GM06990 (cell line): ENCODE results near the gene GMPR.
A peak's percentile ranks its signal among the peaks of the same experiment; 100 is the strongest.

Experiments
- DNase-seq: peaks from one replicate; pipeline ENCODE4 v3.0.0-alpha.2; 2011; ENCODE audit not compliant: insufficient read length; ENCODE audit errors: extremely low read depth
- H3K27me3 ChIP-seq: replicated peaks from 2 replicates; pipeline ENCODE4 v1.6.0; 2011; ENCODE audit warnings: low read length; ENCODE audit not compliant: control insufficient read depth, insufficient read depth
- H3K36me3 ChIP-seq: 2 replicates; pipeline ENCODE4 v1.5.1; 2011; ENCODE audit warnings: low read length; ENCODE audit not compliant: control insufficient read depth, insufficient read depth
- H3K4me3 ChIP-seq: replicated peaks from 2 replicates; pipeline ENCODE4 v1.5.1; 2011; ENCODE audit warnings: low read depth, mild to moderate bottlenecking, control low read depth, low read length
- TF ChIP-seq, protein P1 (sequence below): IDR thresholded peaks from 2 replicates; pipeline ENCODE4 v1.5.1; 2011; ENCODE audit warnings: low read length, control low read depth, mild to moderate bottlenecking, inconsistent platforms; ENCODE audit not compliant: insufficient read depth, poor library complexity, severe bottlenecking

GMPR gene

DNA sequence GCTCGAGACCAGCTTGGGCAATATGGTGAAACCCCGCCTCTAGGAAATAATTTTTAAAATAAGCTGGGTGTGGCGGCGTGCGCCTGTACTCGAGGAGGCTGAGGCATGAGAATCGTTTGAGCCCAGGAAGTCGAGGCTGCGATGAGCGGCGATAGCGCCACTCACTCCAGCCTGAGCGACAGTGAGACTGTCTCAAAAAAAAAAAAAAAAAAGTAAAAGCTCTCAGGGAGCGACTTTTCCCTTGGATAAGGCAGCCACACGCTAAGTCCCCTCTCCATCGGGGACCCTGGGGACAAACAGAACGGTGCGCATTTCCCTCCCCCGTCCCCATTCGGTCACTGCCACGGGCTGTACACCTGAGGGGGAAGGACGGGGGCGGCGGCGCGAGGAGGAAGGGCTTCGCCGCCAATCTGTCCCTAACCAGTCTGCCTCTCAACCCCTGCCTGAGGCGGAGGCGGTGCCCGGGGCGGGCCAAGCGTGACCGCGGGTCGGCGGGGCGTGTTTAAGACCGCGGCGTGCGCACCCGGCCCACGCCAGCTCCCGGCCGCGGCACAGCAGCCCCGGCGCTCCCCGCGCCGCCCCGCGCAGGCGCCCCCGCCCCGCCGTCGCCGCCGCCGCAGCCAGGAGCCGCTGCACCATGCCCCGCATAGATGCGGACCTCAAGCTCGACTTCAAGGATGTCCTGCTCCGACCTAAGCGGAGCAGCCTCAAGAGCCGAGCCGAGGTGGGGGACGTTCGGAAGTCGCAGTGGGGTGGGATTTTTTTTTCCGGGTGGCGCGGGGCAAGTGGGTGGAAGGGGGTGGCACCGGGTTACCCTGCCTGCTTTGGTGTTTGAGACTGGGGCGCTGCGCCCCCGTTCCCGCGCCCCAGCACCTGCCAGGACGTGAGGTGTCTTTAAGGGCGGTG is at the start of gene GMPR:
TSS of gene GMPR (plus strand) at position 531 of the 906 bp plus-strand sequence. CDS start at position 638, 107 bp downstream.
- no peaks in the 10 kb centered on the region for H3K27me3 ChIP-seq
- peak within 1 kb of the TSS; percentile 58 for H3K4me3 ChIP-seq
- TF ChIP-seq, protein P1, sequence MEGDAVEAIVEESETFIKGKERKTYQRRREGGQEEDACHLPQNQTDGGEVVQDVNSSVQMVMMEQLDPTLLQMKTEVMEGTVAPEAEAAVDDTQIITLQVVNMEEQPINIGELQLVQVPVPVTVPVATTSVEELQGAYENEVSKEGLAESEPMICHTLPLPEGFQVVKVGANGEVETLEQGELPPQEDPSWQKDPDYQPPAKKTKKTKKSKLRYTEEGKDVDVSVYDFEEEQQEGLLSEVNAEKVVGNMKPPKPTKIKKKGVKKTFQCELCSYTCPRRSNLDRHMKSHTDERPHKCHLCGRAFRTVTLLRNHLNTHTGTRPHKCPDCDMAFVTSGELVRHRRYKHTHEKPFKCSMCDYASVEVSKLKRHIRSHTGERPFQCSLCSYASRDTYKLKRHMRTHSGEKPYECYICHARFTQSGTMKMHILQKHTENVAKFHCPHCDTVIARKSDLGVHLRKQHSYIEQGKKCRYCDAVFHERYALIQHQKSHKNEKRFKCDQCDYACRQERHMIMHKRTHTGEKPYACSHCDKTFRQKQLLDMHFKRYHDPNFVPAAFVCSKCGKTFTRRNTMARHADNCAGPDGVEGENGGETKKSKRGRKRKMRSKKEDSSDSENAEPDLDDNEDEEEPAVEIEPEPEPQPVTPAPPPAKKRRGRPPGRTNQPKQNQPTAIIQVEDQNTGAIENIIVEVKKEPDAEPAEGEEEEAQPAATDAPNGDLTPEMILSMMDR: no peak
- DNase-seq: peak; percentile 79
- no peaks in the 10 kb centered on the region for H3K36me3 ChIP-seq

DNA sequence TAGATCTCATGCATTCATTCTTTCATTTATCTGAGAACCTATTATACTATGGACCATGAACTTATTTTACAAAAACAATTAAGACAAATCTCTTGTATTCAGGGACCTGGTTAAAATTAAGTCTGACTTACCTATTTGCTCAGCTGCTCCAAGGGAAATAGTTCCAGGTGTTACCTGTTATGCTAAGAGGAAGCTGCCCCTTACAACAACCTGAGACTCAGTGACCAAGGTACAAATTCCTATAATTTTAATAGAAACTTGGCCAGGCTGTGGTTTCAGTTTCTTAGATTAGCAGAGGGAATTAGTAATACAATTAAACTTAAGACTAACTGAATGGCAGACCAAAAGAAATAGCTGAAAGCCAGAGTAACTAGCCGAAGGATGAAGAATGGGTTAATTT is 48.2 kb upstream of the GMPR start:
- Histone ChIP-seq H3K36me3 (no peaks in the 10 kb centered on the region), H3K4me3 (no peak overlapping the region), H3K27me3 (no peaks in the 10 kb centered on the region)
- TF ChIP-seq, protein P1: no peak
- no peak for DNase-seq

DNA sequence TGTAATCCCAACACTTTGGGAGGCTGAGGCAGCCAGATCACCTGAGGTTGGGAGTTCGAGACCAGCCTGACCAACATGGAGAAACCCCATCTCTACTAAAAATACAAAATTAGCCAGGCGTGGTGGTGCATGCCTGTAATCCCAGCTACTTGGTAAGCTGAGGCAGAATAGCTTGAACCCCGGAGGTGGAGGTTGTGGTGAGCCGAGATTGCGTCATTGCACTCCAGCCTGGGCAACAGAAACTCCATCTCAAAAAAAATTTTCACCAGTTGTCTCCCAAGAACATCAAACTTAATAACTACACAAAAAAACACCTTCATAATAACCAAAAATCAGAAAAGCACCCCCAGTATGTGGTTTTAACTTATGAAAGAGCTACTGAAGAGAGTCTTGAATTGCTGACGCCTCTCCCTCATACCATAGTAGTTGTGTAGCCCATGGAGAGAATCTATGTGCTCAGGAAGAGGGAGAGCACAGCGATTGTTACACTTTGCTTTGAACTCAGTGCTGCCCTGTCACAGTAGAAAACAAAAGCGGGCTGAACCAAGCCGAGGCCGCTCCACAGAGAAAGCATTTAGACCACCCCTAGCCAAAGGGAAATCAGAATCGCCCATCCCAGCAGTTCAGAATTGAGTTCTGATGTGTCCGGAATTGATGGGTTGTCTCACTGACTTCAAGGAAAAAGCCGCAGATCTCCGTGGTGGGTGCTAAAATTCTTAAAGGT is 42.0 kb upstream of the GMPR start:
- TF ChIP-seq, protein P1: no peak
- Histone ChIP-seq H3K4me3 (no peak overlapping the region), H3K27me3 (no peaks in the 10 kb centered on the region), H3K36me3 (no peaks in the 10 kb centered on the region)
- DNase-seq: no peak

DNA sequence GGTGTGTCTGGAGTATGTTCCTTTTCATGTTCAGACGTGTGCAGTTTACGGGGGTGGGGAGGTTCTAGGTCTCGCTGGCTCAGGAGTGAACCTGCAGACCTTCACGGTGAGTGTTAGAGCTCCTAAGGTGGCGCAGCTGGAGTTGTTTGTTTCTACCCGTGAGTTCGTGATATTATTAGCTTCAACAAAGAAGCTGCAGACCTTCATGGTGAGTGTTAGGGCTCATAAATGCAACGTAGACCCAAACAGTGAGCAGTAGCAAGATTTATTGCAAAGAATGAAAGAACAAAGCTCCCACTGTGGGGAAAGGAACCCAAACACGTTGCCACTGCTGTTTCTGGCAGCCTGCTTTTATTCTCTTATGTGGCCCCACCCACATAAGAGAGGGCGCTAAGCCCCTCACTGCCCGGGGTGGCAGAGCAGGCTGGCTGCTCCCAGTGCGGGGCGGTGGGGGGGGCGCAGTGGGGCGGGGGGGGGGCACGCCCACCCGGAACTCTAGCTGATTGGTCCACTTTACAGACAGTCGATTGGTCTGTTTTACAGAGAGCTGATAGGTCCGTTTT is 41.3 kb upstream of the GMPR start:
- no peak overlapping the region for H3K4me3 ChIP-seq
- TF ChIP-seq, protein P1: no peak

DNA sequence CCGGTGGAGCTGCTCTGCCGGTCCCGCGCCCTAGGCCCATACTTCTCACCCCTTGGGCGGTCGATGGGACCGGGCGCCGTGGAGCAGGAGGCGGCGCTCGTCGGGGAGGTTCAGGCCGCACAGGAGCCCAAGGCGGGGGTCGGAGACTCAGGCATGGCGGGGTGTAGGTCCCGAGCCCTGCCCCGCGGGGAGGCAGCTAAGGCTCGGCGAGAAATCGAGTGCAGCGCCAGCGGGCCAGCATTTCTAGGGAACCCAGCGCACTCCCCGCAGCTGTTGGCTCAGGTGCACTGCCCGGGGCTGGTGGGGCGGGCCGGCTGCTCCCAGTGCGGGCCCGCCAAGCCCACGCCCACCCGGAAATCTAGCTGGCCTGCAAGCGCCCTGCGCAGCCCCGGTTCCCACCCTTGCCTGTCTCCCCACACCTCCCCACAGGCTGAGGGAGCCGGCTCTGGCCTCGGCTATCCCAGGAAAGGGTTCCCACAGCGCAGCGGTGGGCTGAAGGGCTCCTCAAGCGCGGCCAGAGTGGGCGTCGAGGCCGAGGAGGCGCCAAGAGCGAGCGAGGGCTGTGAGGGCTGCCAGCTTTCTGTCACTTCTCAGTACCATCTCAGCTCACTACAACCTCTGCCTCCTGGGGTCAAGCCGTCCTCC is 40.2 kb upstream of the GMPR start:
- no peak for DNase-seq
- no peak overlapping the region for H3K4me3 ChIP-seq
- H3K27me3 ChIP-seq: no peaks in the 10 kb centered on the region
- TF ChIP-seq, protein P1: no peak
- H3K36me3 ChIP-seq: no peaks in the 10 kb centered on the region

More for the DNA sequence above, 41.3 kb upstream of the GMPR start:
- H3K27me3 ChIP-seq: no peaks in the 10 kb centered on the region
- no peak for DNase-seq
- no peaks in the 10 kb centered on the region for H3K36me3 ChIP-seq
